ENCODE results near the gene MYCBP.
"Not testable (repeated sequence)": the region's sequence is repeated elsewhere in the genome, so short reads cannot be mapped to it uniquely, and the experiment has no call there.

The MYCBP gene

DNA sequence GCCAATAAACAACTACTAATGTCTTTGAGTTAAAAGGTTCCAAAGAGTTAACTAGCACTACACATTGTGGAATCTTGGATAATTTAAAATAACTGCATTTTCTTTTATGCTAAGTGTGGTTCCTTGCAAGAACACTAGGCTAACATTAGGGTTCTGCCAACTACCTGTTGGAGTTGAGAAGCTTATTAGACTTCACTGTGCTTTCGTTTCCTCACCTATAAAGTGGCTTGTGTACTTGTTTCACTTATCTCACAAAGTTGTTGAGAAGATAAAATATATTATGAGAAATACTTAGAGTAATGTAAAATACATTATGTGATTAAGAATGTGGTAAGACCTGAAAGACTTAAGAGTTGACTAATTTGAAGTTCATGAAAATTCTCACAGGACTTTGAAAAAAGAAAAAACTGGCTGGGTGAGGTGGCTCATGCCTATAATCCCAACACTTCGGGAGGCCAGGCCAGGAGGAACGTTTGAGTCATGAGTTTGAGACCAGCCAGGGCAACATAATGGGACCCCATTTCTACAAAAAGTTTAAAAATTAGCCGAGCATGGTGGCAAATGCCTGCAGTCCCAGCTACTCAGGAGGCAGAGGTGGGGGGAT lies 7.9 kb downstream of the MYCBP start:
- no peak for DNase-seq

DNA sequence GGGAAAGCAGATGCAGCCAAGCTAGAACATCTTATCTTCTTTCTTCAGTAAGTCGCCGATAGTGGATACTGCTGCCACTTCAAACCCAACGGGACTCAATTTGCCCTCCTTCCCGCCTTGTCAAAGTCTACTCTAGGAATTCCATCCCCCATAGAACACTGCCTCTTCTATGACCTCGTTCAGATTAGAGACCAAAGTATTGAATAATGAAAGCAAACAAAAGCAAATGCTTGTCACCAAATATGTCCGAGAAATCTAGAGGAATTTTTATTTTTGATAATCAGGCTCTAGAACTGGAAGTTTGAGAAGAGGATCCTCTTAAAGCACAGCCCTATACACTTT lies 12.7 kb downstream of the MYCBP start:
- DNase-seq, result no peak

DNA sequence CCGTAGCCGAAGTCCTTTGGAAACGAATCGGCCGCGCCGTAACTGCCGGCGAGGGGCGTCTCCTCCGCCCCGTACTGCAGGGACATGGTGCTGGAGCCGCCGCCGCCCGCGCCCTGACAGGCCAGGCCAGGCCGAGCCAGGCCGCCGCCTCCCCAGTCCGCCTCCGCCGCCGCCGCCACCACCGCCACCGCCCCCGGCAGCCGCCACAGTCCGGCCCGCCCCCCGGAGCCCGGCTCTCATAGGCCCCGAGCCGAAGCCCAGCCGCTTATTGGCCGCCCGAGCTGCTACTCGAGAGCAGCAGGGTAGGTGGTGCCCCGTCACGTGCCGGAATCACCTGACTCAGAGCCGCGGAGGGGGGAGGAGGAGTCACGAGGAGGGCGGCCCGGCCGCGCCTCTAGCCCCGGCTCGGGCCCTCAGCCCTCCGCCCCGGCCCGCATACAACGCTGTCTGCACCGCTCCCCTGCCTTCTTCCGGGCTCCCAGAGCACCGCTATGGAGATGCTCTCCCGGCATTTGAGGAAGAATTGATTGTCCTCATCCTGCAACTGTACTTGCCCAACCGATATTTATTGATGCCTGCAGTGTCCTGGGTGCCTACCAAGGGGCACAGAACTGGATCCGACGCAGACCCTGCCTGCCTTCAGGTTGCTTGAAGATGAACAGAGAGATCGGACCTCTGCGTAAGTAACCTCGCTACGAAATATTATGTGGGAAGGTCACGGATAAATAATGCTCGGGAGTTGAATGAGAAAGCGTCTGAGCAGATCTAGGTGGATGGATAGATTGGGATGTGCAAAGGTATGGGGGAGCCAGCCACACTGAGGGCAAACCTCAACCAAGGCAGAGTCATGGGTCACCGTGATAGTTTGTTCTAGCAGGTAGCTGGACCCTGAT lies 13.3 kb downstream of the MYCBP start, which contains the start of gene RRAGC:
Gene RRAGC, minus strand, starts transcription at position 212 of the 893 bp plus-strand sequence. Its CDS starts 126 bp downstream, at position 86.
- DNase-seq, result peak; percentile 98

DNA sequence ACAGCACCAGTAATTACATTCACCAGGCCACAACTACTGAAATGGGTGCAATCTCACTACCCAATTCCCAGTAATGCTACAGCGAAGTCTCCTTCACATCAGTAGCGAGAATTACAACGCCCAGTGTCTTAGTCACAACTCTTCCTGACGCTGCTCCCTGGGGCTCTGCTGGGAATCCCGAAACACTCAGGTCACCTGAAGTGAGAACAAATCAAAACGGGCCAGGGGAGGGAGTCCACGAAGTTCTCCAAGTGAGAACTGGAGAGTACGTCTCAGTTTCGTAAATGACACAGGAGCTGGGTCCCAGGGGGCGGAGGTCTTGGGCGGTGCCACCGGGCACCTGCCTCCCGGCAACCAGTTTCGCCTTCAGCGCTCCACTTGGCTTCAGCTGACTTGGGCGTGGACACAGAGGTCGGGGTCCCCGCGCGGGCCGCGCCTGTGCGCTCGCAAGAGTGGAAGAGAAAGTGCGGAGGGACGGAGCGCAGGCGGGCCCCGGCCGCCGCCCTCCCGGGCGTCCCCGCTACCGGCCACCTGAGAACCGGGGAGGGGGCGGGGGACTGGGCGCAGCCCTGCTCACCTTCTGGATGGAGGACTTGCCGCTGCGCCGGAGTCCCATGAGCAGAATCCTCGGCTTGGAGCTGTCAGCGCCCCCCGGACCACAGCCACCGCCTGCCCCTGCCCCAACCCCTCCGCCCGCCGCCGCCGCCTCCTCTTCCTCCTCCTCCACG lies 14.2 kb downstream of the MYCBP start:
- peak; percentile 64 to 67 for DNase-seq

DNA sequence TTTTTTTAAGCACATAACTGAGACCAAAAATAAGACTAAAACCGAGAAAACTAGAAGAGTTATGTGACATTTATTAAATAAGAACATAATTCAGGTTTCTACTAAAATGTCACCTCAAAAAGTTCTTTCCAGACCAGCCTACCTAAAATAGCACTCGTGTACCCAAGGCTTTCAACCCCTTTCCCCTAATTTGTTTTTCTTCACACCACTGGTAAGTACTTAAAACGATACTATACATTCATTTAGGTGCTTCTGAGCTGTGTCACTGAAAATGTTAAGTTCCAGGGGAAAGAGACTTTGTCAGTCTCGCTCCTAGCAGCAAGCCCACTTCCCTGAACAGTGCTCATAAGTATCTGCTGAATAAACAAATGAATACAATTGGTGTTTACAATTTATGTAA lies 20.4 kb downstream of the MYCBP start:
- no peak for DNase-seq

DNA sequence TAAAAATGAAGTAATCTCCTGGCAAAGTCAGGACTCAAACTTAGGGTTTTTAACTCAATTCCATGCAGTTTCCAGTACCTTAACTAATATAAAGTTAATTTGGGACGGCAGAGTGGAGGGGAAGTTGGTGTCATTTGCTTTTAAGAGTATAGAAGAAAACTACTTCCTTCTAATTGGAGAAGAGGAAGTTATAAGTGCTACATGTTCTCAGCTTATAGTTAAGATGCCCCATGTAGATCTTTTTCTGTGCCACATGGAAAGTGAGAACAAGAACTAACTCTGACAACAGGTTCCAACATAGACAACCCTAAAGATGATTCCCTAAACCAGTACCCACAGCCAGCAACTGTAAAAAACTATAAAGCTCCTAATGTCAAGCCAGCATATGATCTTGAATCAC lies 25.1 kb downstream of the MYCBP start:
- no peak for DNase-seq

DNA sequence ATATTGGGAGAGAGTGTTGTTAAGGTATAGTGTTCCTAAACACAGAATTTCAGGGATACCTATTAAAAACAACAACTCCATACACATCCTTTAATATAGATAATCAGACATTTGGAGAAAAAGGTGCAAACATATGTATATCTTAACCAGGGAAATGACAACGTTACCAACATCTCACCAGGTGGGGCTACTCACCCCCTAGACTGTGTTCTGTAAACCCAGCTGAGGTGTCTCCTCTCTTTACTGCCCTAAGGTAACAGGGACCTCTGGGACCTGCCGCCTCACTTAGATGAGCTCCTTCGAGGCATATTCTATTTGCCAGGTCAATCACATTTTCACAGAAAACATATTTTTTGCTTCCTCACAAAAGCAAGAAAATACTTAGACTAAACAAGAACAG lies 26.9 kb downstream of the MYCBP start:
- no peak for DNase-seq

DNA sequence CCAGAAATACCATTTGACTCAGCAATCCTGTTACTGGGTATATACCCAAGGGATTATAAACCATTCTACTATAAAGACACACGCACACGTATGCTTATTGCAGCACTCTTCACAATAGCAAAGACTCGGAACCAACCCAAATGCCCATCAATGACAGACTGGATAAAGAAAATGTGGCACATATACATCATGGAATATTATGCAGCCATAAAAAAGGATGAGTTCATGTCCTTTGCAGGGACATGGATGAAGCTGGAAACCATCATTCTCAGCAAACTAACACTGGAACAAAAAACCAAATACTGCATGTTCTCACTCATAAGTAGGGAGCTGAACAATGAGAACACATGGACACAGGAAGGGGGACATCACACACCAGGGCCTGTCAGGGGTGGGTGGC lies 28.1 kb downstream of the MYCBP start:
- not testable (repeated sequence) for DNase-seq

DNA sequence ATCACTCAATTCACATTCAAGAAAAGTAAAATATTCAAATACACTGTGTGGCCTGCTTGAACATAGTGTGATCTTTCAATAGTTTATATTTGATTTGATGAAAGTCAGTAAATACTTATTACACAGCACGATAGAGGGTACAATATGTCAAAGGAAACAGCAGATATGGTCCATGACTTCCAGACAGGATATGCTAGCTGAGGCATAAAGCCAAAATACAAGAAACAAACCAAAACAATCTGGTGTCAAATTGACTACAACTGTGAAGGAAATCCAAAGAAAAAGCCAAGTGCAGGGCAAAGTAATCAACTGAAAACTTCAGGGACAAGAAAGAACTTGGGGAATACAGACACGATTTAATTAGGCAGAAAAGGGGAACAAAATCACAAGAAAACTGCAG lies 32.9 kb downstream of the MYCBP start:
- DNase-seq, result no peak

DNA sequence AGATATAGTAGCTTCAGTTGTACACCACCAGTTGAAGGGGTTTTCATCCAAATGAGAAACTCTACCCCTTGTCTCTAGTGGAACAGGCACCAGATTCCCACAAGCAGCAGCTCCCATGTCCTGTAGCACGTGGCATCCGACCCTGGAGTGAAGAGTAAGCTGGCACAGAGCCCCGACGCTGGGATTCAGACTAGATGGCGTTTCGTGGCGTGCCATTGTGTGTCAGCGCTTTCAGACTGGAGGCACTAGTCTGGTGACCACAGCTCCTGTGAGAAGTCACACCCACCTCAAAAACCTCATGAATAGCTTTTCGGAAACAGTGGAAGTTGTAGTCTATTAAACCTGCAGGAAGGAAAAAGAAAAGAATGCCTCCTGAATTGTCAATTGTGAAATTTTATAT lies 33.8 kb downstream of the MYCBP start:
- no peak for DNase-seq

DNA sequence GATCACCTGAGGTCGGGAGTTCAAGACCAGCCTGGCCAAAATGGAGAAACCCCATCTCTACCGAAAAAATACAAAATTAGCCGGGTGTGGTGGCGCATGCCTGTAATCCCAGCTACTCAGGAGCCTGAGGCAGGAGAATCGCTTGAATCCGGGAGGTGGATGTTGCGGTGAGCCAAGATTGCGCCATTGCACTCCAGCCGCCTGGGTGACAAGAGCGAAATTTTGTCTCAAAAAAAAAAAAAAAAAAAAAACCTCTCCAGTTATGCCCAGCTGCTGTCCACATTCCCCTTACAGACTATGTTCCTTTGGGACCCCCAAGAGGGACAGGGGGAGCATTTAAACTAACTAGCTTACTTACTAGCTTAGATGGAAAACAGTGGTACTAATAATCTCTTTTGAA lies 36.8 kb downstream of the MYCBP start:
- DNase-seq, result not testable (repeated sequence)

DNA sequence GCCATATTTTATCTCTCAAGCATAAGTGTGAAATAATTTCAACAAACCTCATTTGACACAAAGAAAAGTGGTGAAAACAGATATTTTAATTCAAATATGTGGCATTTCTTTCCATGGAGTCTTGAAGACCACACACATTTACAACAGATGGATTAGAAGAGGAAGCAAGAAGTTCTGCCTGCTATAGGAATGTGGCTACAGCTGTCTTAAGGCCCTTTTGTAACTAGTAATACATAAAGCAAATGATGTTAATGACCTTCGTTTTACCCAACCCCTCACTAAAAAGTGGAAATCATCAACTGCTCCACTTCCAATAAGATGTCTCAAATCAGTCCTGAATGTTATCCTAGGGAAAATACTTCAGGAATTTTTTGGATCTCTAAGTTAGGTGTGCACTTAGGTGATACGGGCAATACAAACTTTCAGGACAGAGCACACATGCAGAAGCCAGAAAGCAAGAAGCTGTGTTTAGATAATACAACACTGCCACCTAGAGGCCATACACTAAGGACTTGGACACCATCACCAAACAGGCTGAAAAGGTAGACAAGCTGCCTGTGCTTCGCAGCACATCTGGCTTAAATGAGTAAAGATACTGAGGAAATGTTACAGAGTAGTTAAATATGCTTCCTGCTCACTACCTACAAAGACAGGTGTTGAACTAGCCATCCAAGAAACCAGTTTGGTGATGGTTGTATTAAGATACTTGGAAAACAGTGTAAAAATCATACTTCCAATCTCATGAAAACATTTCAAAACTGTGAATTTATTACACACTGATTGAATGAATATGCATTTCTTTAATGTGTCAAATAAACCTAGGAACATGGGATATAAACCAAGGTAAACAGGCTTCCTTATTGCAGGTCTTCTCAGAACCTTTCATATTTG lies 38.0 kb downstream of the MYCBP start:
- peak; percentile 20 to 49 for DNase-seq

DNA sequence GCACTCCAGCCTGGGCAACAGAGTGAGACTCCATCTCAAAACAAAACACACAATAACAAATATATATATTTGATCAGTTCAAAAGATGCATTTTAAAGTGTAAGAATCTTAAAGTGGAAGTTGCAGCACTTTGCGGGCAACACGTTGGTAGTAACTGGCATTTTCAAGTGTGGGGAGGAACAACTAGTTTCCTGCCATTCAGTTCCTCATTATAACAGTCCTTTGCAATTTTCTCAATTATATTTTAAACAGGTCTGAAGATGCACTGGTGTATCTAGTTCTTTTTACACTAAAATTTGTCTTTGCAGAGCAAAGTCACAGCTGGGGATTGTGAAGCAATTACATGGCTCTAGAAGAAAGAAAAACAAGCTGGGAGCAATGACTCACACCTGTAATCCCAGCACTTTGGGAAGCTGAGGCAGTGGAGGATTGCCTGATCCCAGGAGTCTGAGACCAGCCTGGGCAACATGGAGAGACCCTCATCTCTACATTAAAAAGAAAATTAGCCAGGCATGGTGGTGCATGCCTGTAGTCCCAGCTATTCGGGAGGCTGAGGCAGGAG lies 38.8 kb downstream of the MYCBP start:
- no peak for DNase-seq

DNA sequence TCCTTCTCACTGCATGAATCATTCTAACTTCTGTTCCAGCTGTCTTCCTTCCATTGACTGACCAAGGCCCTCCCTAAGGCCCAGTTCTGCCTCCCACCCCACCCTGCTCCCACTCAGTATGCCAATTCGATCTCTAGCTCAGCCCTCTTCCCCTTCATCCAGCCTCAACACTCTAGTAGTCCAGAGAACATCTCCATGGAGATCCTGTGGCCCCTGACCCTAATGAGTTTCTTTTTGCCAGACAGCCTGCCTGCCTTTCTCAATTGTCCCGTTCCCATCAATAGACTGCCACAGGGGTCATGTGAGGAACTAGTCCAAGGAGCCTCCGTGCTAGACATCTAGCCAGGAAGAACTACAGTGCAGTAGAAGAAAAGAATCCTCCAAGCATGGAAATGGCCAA lies 40.0 kb downstream of the MYCBP start:
- DNase-seq, result no peak

DNA sequence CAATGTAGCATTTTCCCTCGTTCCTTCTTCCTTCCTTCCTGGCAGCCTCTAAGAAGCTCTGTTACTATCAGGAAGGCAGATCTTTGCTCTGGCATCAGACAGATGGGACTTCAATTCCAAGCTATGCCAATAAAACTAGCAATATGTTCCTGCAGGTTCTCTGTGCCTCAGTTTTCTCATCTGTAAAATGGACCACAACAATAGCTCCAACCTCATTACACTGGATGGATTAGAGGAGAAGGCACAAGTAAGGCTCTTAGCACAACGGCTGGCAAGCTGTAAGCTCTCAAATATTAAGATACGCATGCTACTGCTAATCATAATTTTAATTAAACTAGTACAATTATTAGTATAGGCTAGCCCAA lies 40.8 kb downstream of the MYCBP start:
- DNase-seq, result no peak

DNA sequence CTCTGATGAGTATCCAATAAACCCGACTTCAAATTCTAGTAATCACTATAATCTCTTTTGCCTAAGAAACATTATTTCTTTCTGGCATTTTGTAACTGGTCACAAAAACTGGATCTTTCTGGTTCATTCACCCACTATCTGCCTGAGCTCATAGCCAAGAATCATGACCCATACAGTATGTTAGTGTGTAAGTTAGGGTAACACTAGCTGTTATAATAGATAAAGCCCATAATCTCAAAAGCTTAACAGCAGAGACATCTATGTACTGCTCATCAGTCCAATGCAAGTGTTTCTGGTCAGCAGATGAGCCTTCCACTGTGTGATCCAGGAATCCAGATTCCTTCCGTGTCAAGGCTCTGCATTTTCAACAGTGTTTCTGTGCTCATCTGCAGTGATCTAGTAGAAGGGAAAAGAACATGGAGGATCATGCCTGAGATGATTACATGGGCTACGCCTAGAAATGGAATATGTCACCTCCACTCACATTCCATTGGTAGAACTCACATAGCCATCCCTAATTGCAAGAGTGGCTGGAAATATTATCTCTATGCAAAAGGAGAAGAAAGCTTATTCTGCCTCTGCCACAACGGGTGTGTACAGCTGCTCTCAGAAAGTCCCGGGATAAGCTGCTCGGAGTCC lies 41.3 kb downstream of the MYCBP start:
- no peak for DNase-seq

DNA sequence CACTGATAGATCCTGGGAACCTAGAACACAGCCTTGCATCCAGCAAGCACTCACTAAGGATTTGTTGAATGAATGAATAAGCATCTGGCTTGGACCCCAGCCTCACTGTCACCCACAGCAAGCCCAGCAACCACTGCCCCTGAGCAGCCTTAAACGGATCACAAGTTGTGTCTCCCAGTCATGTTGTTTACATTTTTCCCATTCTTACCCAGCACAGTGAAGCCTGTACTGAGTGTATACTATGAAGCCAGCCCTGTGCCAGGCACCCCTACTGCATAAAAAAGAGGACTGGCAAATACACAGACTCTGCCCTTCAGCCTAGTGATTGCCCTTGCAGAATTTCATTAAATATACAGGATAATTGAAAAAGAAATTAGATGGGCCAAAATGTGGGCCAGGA lies 43.8 kb downstream of the MYCBP start:
- DNase-seq, result no peak

DNA sequence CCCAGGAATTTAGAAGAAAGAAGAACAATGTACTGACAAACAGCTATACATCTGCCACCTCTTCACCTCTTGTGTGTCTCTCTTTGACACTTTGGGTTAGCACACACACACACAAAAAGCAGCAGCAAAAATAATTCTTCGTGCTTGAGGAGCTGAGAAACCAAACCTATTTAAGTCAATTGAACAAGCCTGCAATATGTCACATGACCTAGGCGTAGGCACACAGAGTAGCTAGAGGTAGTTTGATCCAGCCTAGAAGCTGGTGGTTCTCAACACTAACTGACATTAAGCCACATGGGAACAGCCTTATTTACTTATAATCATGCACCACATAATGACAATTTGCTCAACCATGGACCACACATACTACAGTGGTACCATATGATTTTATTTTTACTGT lies 45.8 kb downstream of the MYCBP start:
- no peak for DNase-seq

DNA sequence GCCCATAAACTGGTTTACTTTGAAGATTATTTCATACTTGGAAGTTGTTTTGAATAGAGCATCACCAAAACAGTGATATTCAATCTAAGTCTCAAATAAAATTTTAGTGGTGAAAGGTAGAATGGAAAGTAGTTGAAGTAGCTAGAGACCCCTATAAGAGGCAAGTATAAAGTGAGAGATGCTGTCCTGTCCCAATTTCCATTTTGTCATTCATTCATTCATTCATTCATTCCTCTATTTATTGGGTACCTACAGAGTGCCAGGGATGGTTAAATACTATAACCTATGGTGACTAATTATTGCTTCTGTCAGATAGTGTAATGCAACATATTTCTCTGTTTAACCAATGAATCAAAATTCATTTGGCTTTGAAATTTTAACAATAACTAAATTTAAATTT lies 46.3 kb downstream of the MYCBP start:
- DNase-seq, result no peak

DNA sequence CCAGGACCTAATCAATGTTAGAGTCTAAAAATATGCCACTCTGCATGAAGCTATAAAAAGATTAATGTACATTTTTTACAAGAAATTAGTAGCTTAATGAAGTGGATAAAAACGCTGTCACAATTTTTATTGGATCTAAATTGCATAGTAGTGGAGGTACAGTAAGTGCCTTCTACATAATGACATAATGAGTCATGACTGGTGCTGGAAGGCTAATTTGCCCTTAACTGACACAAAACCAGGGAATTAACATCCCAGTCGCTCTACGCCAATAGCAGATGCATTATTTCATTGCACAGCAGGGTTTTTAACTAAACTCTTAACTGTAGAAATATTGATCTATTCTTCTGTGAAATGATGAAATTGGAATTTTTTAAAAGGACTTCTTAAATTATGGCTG lies 46.9 kb downstream of the MYCBP start:
- DNase-seq, result no peak

DNA sequence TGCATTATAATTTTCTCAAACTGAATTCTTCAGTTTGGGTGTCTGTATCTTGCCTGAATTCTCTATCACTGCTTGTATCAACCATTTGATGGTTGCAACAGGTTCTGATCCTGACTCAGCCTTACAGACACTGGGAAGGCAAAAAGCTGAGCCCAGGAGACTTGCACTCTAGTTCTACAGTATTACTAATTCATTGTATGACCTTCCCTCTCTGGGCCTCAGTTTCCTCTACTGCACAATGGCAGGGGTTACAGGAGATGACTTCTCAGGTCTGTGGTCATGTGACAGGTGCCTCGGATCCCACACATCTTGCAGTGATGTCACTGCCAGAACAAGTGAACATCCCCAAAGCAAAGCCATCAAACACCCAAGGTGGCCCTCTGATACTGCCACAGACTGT lies 52.3 kb downstream of the MYCBP start:
- DNase-seq, result no peak

DNA sequence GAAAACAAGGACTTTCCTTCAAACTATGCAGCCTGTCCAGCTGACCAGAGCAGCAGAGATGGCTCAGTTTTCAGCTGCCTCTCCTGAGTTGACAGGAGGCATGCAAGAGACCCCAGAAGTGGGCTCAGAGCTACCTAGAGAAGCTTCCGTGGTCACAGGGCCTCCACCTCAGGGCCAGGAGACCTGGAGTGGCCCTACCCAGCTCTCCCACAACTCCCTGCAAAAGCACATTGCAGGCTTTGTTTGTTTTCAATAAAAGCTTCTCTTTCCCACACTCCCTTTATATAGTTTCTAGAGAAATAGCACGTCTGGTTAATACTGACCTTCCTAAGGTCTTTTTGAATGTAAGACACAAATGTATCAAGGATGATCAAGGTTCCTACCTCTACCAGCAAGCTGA lies 53.6 kb downstream of the MYCBP start:
- DNase-seq, result no peak
